Stromal cell of bone marrow (primary cell): ENCODE measurements around the gene ATP10D.
"Not testable (repeated sequence)": the region's sequence is repeated elsewhere in the genome, so short reads cannot be mapped to it uniquely, and the experiment has no call there.

Experiments
- DNase-seq: peaks from one replicate; pipeline ENCODE4 v3.0.0-alpha.2; 2012; ENCODE audit warnings: low read depth

ATP10D gene

DNA sequence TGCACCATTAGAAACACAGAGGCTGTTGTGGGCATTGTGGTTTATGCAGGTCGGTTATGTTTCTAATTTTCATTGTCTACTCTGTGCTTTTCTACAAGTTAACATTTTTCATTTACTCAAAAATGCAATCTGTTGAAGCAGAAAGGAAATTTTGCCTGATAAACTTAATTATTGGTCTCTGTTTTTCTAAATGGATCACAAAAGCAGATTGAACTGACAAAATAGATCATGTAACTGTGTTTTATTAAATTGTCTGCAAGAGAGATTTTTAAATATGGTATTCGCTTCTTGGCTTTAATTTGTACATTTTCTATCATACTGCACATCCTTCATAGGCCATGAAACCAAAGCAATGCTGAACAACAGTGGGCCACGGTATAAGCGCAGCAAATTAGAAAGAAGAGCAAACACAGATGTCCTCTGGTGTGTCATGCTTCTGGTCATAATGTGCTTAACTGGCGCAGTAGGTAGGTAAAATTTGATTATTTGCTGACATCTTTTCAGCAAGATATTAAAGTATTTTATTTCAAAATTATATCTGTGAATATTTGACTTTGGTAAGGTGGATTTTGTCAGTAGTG, 50.6 kb downstream of the ATP10D start:
- DNase-seq = no peak

DNA sequence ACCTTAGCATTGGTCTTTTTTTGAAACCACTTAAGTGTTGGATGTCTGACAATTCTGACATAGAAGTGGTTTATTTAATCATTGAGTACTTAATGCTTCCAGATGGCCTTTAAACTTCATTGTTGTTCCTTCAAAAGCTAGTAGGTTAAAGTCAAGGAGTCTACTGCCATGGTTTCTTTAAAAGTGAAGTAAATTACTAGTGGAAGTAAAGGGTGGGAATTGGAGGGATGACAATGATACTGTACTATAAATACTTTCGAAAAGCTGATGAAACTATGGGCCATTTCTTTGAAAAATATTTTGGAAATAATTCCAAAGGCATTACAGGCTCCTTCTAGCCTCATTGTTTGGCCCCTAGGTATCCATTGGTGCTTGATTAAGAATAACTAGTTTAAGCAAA, 51.9 kb downstream of the ATP10D start:
- no peak for DNase-seq

DNA sequence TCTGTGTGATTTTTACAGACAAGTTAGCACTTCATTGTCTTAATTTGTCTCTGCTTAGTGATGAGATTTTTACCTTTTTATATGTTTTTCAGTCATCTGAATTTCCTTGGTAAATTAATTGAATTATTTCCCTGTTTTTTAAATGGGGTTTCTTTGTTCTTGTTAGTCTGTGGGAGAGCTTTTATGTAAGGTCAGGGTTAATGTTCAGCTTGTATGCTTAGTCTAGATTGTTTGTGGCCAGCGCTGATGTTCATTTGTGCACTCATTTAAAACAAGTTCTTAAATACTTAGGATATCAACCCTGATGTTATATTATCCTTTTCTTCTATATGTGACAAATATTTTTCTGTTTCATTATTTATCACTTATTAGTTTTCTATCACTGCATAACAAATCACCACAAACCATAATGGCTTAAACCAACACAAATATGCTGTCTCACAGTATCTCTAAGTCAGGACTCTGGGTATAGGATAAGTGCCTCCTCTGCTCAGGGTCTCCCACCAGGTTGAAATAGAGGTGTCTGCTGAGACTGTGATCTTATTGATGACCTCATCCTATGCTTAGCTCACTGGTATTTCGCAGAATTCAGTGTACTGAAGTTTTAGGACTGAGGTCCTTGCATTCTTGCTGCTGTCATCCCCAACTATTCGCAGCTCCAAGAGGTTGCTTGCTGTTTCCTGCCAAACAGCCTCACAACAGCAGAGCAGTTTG, 53.2 kb downstream of the ATP10D start:
- DNase-seq = no peak

DNA sequence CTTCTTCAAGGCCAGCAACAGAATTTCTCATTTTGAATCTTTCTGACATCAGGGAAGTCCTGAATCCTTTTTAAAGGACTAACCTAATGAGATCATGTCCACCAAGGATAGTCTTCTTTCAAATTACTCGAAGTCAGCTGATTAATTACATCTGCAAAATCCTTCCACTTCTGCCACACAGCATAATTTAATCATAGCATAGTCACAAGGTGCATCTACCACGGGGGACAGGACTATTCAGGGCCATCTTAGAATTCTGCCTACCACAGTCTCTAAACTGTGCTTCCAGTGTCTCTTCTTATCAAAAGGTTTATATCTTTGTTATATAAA, 53.7 kb downstream of the ATP10D start:
- no peak for DNase-seq

DNA sequence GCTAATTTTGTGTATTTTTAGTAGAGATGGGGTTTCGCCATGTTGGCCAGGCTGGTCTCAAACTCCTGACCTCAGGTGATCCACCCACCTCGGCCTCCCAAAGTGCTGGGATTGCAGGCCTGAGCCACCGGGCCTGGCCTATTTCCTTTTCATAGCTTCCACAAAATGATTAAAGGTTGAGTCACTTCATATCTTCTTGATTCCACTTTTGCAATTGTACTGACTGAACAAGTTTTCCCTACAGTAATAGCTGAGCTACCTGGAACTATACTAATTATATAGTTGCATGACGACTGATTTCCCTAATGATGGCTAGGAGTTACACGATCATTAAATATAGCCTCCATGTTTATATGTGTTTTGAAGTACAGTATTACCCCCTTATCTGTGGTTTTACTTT, 57.6 kb downstream of the ATP10D start:
- DNase-seq = not testable (repeated sequence)

DNA sequence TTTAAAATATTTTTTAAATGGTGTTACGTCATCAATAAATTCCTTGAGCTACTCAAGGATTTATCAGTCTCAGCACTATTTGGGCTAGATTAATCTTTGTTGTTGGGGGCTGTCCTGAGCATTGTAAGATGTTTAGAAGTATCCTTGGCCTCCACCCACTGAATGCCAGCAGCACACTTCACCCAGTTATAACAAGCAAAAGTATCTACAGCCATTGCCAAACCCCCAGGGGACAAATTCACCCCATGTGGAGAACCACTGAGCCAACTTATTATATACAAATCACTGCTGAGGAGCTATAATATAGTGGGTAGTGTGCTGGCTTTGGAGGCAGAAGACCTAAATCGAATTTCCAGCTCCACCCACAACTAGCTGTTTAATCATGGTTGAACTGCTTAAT, 58.3 kb downstream of the ATP10D start:
- no peak for DNase-seq

DNA sequence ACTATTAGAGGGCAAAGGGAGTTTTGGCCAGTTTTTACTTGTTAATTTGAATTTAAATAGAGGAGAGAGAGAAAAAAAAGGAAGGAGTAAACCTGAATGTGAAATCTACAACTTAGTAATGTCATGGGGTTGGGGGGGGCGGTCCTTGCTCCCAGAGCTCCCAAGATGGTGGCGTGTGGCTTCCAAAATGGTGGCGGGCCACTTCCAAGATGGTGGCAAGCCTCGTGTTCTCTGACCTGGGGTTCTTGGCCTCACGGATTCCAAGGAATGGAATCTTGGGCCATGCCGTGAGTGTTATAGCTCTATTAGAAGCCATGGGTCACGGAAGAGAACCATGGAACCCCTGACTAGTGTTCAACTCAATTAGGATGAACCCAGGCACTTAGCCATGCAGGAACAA, 65.3 kb downstream of the ATP10D start:
- DNase-seq = not testable (repeated sequence)

DNA sequence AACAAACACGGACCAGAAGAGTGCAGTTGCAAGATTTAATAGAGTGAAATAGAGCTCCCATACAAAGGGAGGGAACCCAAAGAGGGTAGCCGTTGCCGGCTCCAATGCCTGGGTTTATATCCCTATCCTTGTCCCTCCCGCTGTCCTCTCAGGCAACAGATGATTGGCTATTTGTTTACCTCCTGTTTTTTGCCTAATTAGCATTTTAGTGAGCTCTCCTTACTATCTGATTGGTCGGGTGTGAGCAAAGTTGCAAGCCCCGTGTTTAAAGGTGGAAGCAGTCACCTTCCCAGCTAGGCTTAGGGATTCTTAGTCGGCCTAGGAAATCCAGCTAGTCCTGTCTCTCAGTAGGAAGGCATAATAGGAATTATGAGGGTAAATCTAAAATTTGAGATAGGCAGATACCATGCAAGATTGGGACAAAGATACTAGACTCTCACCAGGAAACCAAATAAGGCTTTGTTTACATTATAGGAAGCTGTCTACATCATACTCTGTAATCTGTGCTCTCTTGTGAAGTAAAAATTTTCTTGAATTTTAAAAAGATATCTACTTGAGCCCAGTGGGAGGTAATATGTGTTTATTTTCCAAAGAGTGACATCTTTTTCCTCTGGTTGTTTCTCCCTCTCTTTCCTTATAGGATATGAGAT, 65.9 kb downstream of the ATP10D start:
- DNase-seq = no peak

DNA sequence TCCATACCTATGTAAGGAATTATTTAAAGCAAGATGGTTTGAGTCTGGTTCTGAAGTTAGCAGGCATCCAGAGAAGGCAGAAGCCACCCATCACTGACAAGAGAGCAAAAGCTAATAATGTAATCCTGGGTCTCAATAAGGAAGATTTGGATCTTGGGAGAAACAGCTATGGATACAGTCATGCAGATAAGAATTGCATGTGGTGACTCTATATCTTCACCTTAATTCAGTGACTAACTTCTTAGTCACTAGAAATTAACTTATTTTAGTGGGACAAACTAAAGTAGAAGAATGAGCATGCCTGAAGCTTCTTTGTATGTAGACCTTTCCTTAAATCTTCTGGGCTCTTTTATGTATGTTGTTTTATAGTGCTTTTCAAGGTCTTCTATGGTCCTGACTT, 66.6 kb downstream of the ATP10D start:
- no peak for DNase-seq

DNA sequence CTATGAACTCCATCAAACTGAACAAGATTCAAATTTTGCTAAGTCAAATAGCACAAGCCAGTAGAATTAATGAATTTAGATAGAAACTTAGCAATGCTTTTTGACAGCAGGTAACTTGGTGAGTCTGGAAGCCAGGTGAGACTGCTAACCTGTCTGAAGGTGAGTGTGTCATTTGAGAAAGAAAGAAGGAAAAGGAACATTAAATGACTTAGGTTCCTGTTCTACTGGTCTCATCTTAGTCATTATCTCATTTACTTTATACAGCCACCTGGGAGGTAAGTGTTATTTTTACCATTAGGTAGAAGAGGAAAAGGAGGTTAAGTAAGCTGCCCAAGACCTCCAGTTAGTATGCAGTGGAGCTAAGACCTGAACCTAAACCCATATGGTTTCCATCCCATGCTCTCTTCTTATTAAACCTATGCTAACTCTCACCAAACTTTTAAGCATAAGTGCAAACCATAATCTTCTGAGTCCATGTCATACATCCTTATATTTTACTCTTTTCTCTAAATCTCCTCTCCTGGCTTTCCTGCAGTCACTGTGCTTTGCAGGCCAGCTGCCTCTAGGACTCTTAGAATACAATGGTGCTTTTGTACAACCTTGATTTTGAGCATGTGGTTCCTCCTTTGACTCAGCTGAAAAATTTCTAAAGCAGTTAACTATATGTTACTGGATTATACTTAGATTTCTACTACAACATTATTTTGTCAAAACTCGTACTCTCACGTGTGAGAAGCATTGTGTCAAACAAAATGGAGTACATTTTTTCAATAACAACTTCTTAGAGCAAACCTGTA, 68.5 kb downstream of the ATP10D start:
- no peak for DNase-seq

DNA sequence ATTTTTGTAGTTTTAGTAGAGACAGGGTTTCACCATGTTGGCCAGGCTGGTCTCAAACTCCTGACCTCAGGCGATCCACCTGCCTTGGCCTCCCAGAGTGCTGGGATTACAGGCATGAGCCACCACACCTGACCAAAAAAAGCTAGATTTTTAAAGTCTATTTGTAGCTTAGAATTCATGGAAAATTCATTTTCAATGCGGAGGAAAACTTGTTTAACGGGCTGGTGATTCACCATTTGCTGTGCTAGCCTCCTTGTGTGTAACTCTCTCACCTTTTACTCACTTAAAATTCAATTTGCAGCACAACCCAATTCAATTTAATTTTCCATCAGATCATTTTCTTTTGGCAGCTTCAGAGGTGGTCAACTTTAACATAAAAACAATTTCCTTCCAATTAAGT, 70.8 kb downstream of the ATP10D start:
- DNase-seq = not testable (repeated sequence)

DNA sequence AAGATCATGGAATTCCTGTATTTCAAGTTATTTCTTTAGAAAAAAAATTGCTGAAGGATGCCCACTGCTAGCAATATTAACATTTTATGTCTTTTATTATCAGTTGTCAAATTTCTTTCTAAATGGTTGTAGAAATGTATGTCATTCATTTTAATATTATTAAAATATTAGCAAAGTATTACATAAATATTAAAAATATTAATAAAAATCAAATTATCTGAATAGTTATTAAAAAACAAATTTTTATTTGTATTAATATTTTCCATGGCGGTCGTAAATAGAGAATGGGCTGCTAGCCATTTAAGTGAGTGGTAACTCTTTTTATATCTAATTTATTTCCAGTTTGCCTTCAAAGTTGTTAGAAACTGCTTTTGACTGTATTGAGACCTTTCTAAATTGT, 72.2 kb downstream of the ATP10D start:
- no peak for DNase-seq

DNA sequence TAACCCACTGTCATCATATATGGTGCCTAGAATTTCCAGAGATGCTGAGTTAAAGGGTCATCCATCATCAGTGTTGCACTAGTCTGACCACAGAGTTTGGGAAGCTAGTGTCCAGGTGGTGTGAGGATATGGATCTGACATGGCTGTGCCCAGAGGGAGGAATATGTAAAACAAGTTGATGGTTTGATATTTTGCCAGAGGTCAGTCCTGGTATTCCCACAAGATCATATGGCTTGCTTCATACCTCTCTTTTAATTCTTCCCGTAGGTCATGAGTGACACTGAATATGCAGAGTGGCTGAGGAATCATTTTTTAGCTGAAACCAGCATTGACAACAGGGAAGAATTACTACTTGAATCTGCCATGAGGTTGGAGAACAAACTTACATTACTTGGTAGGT, 75.6 kb downstream of the ATP10D start:
- no peak for DNase-seq

DNA sequence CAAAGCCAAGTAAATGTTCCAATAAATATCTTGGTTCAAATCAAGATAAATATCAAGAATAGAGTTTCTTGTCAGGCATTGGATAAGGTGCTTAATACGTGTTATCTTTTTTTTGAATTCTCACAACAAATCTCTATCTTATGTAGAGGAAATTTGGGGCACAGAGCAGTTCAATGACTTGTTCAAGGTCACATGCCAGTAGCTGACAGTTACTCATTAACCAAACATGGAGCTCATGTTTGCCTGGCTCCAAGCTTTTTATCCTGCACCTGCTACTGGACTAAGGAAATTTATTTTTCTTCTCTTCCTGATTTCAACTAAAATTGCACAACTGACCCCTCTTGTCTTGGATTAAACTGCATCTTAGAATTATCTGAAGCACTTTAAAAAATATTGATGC, 76.3 kb downstream of the ATP10D start:
- DNase-seq = no peak

DNA sequence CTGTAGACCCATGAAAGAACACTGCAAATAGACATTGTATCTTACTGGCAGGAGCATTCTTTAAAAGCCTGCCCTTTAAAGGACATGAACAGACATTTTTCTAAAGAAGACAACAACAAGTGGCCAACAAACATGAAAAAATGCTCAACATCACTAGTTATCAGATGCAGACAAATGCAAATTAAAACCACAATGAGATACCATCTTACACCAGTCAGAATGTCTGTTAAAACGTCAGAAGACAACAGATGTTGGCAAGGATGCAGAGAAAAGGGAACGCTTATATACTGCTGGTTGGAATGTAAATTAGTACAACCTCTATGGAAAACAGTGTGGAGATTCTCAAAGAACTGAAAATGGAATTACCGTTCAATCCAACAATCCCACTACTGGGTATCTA, 77.2 kb downstream of the ATP10D start:
- DNase-seq = no peak

DNA sequence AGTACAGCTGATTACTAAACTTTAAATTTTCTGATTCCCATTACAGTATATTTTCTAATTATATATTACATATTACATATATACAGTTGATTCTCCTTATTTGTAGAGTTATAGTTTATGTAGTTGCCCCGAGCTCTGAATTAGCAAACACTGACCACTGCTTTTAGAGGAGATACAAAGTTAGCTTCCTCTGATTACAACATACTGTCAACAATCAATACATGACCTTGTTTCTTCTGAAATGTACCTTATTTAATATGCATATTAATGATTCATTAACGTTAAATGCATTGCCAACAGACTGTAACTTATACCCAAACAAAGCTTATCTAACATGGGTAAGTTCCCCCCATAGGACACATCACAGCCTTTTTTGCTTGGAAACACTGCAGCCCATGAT, 81.5 kb downstream of the ATP10D start:
- no peak for DNase-seq

DNA sequence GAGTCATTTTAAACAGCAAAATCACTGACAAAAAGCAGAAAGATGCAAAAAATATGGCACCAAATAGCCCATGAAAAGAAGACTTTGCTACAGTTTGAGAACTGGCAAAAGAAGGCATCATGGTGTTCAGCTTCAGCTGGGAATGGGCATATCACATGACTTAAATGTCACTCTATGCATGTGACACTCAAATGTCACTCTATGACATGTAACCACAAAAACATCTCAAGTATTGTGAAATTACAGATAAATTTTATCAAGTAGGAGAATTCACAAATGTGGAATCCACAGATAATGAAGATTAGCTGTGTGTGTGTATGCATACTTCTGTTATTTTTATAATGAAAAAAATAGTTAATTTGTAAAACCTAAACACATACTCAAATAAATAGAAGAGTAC, 81.9 kb downstream of the ATP10D start:
- DNase-seq = no peak

DNA sequence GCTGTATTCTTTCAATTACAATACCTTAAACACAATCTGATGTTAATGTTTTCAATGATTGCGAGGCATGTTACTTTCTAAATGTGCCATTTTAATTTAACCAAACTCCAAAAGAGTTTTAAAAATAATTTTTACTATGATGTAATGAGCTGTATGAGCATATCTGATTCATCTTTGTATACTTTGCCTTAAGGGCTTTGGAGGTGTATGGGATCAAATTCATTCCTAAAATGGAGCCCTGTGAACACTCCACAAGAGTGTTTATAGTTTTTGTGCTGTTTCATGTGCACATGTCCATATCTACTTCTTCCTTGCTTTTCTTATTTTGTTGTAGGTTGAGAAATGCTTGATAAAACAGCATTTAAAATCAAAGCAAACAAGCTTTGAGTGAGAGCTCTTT, 82.4 kb downstream of the ATP10D start:
- DNase-seq = no peak

DNA sequence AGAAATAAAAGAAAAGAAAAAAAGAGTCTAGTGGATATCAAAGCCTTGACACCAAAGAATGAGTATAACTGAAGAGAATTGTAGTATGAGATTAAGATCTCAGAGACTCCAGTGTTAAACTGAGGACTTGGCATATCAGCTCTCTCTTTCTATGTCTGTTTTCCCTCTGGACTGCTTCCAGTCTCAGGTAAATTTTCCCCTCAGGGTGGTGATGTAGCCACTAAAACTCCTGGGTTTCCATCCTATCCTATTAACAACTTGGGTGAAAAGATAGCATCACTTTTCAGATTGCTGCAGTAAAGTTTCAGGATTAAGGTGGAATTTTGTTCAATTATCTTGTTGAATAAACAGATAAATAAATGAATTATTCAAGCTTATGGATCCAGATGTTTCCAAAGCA, 85.7 kb downstream of the ATP10D start:
- DNase-seq = no peak

DNA sequence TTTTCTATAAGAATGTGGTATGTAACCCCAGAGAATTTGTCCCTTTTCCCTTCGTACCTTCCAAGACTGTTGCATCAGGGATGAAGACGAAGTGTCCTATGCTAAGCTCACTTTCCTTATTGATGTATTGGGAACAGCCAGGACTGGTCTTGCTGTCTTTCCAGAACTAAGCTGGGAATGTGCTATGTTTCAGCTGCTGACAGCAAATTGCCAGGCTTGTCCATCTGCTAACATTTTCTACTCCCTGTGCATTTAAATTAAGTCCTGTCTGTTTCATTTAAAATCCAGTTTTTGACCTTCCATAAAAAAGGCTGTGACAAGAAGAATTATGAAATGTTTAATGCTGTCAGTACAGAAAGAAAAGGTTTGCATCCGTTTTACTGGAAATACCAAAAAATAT, 87.9 kb downstream of the ATP10D start:
- DNase-seq = no peak

DNA sequence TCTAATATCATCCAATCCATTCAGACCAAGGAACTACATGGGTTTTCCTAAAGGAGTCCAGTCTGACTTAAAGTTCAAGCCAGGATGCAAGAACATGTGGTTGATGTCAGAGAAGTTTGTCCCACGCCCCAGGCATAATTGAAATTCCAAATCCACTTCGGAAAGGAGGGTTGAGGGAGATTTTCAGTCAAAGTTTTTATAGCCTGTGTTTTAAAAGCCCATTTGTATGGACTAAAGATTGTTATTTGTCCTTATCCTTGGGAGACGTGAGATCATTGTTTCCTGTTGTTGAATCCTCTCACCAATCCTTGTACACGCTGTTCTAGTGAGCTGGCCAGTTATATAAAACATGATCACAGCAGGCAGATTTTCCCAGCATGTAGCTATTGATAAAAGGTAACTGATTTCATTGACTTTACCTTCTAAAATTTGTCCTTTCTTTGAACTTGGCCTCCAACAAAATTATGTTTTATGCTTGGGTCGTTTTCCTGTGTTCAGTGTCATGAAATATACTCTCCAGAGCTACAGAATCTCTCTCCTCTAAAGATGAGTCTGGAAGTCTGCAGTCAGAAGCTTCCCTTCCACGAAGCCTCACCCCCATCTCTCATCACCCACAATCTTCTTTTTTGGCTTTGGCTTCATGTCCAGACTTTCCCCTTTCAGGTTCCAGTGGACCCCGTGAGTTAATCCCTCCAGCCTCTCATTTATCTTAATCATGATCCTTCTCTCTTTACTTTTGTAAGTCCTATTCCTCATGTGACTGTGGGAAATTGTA, 92.9 kb downstream of the ATP10D start:
- DNase-seq = no peak

DNA sequence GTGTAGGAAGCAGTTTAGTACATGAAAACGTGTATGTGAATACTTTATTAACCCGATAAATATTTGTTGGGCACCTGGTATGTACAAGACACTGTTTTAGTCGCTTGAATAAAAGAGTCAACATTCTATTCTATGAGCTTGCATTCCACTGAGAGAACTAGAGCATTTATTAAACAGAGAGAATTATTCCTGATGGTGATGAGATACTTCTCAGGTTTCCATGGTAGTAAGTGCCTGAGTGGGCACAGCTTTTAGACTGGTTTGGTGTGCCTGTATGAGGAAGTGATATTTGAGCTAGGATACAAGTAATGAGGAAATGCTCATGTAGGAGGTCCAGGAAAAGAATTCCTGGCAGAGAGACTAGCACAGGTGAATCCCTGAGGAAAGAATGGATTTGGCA, 94.2 kb downstream of the ATP10D start:
- no peak for DNase-seq
